Ureter (tissue), 1 donor: ENCODE data around the gene ZNF830. TPM values are rescaled to one million over a fixed set of nuclear protein-coding genes. Genes with fewer than 3 reads are reported as not detected.
"Not testable (repeated sequence)": the region's sequence is repeated elsewhere in the genome, so short reads cannot be mapped to it uniquely, and the experiment has no call there.

Source experiments
- DNase-seq: peaks from one replicate; pipeline ENCODE4 v3.0.0-alpha.2; 2020; ENCODE audit warnings: low spot score
- total RNA-seq: library from RNA; stranded (reverse); gene quantifications from one replicate; pipeline ENCODE4 v1.2.4, GENCODE V29; 2023
- donor health status: DM: yes; HTN: yes; CAD: no.

The ZNF830 gene, protein sequence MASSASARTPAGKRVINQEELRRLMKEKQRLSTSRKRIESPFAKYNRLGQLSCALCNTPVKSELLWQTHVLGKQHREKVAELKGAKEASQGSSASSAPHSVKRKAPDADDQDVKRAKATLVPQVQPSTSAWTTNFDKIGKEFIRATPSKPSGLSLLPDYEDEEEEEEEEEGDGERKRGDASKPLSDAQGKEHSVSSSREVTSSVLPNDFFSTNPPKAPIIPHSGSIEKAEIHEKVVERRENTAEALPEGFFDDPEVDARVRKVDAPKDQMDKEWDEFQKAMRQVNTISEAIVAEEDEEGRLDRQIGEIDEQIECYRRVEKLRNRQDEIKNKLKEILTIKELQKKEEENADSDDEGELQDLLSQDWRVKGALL
- 14.6 TPM for total RNA-seq

DNA sequence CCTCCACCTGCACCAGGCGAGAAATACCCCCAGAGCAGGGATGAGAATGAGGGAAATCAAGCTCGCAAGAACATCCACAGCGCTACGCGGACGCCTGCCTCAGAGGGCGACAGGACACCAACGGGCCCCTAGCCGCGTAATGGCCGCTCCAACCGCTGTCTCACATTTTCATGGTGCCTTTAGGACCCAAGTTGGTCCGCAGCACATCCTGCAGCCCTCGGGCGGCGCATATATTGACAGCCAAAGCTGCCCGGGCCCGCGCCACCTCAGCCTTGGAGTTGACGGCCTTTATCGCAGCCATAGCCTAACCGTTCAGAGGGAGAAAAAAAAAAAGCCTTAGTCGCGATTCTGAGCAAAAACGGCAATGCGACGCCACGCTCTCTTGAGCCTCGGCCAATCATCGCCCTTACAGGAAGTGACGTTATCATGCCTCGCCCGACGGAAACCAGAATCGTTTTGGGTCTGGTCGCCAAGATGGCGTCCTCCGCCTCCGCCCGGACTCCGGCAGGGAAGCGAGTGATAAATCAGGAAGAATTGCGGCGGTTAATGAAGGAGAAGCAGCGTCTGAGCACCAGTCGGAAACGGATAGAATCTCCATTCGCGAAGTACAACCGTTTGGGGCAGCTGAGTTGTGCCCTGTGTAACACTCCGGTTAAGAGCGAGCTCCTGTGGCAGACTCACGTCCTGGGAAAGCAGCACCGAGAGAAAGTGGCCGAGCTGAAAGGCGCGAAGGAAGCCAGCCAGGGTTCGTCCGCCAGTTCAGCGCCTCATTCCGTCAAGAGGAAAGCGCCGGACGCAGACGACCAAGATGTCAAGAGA is at the start of gene ZNF830, which contains the start of gene CCT6B:
TSS of gene ZNF830 (plus strand) at position 448 of the 819 bp plus-strand sequence. CDS start at position 475, 27 bp downstream.
TSS of gene CCT6B (minus strand) at position 368 of the 819 bp plus-strand sequence. CDS start at position 301, 67 bp downstream.
- peak; percentile 95 for DNase-seq

DNA sequence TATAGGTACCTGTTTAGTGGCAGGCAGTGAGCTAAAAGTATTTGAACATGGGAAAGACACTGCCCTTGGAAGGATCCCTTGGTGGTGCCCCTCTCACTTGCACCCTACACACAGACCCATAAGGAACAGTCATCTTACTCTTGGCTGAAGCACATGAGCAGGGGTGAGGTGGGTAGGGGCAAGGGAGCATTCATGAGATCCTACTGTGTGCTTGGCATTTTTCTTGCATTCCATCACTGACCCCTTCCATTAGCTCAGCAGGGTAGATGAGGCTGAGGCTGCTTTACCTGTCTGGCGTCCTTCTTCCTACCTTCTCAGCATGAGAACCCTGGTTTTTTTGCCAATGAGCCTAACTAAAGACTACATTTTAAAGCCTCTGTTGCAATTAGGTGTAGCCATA is 48.3 kb upstream of the ZNF830 start:
- DNase-seq: no peak

DNA sequence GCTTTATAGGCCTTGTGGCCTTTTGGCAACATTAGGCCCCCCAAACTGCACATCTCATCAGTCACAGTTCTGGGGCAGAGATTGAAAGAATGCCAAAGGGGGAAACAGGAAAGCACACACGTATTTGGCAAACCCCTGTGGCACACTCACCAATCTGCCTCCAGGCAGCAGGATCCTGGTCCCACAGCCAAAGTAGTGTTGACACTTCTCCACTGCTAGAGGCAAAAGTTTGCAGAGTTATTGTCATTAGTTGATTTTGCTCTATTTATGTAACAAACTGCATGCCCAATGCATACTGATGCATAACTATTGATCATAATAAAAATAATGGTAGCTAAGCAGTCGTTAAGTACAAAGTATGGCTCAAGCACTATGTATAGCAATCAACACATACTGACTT is 45.2 kb upstream of the ZNF830 start:
- DNase-seq: no peak

DNA sequence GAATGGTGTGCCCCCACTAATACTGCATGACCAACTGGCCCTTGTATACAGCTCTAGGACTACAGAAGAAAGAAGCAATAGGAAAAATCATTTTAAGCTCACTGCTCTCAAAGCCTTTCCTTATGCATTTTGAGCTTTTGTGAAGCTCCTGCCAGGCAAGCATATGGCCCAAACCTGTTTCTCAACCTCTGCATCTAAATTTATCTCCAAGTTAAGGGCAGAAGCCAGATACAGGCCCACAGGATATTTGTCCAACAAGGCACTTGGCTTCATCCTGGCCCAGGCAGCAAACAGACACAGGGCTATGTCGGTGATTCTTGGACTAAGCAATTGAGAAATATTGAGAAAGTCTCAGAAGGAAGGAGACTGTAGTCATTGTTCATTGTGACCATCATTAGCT is 44.0 kb upstream of the ZNF830 start:
- DNase-seq: no peak

DNA sequence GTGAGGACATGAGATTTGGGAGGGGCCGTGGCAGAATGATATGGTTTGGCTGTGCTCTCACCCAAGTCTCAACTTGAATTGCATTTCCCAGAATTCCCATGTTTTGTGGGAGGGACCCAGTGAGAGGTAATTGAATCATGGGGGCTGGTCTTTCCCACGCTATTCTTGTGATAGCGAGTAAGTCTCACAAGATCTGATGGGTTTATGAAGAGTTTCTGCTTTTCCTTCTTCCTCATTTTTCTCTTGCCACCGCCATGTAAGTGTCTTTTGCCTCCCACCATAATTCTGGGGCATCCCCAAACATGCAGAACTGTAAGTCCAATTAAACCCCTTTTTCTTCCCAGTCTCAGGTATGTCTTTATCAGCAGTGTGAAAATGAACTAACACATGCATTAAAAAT is 40.7 kb upstream of the ZNF830 start:
- DNase-seq: no peak

DNA sequence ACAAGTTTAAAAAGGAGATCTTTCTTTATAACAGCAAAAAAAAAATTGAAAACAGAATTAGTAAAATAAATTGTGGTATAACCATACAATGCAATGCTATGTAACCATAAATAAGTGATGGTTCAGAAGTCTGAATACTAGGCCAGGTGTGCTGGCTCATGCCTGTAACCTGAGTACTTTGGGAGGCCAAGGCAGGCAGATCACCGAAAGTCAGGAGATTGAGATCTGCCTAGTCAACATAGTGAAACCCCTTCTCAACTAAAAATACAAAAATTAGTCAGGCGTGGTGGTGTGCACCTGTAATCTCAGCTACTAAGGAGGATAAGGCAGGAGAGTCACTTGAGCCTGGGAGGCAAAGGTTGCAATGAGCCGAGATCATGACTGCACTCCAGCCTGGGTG is 34.7 kb upstream of the ZNF830 start:
- DNase-seq: no peak

DNA sequence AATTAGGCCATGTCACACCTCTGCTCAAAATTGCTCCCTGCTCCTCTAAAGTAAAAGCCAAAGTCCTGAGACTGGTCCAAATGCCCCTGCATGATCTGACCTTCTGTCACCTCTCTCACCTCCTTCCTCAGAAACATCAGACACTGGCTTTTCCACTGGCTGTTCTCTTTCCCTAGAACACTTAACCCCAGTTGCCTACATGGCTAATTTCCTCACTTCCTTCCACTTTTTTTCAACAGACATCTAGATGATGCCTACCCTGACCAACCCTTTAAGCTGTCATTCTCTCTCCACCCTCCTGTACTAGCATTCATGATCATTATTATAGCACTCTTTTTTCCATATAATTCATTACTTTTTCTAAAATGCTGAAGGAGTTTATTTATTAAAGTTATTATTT is 31.1 kb upstream of the ZNF830 start:
- DNase-seq: no peak

DNA sequence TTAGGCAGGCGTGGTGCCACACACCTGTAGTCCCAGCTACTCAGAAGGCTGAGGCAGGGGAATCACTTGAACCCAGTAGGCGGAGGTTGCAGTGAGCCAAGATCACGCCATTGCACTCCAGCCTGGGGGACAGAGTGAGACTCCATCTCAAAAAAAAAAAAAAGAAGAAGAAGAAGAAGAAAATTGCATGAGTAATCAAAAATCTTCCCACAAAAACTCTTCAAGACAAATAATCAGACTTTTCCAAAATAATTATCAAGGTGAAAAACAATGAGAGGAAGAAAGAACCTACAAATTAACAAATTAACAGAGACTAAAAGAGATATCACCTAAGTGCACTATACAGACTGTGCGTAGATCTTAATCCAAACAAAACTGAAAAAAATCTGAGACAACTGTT is 10.6 kb upstream of the ZNF830 start:
- DNase-seq: not testable (repeated sequence)

DNA sequence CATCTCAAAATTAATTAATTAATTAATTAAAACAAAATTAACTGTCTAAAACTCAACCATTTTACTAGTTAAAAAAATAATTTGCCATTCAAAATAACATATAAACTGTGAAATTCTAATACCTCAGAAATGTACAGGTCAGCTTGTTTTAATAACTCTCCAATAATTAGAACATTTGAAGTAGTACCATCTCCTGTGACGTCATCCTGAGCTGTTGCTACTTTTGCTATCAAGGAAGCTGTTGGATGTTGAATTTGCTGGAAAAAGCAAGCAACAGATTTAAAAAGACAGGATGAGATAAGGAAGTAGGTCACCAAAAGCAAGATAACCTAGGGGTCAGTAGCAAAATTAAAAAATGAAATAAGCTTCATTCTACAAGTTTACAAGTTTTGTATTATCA is 2.9 kb upstream of the ZNF830 start:
- DNase-seq: no peak

DNA sequence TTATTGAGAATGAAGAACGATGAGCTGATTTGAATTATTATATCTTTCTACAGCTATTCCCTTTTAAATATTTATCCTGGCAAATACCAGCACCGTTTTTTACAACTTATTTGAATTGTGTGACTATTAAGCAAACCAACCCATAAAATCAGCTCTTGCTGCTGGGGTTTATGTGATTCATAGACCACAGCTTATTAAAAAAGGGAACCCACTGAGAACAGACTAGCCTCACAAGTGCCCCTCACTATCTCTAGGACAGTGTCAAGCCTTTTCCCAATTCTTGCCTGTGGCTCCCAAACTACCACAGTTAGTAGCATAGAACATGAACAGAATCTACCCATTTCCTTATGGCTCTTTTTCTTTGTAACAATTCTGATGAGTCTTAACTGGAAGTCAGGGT is 12.8 kb downstream of the ZNF830 start:
- no peak for DNase-seq

DNA sequence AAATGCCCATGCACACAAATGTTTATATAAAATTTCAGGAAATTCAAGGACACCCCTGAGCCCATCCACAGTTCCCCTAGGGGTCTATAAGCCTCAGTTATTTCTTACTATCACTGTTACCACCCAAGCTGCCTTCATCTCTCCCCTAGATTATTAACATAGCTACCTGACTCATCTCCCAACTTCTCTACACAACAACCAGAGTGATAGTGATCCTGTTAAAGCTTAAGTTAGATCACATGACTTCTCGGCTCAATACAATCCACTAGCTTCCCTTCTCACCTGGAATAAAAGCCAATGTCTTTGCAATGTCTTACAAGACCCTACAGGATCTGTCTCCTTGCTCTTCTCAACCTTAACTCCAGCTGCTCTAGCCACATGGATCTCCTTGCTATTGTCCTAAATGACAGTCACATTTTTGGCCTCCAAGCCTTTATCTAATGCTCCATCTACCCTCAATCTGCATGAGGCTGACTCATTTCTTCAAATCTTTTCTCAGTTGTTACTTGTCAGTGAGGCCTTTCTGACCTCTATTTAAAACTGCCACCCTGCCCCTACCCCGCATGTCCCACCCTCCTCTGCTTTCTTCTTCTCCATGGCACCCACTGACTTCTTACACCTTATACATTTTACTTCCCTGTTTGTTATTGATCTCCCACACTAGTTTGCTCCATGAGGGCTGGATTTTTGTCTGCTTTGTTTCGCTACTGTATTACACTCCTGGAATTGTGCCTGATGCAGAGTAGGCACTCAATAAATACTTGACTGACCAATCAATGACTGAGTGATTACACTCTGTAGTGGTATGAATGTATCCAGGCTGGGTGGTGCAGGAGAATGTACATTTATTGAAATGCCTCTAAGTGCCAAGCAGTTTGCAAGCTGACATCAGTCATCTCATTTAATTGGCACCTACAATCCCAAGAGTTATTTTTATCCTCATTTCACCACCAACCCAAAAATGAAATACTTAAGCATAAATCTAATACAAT is 13.8 kb downstream of the ZNF830 start:
- no peak for DNase-seq

DNA sequence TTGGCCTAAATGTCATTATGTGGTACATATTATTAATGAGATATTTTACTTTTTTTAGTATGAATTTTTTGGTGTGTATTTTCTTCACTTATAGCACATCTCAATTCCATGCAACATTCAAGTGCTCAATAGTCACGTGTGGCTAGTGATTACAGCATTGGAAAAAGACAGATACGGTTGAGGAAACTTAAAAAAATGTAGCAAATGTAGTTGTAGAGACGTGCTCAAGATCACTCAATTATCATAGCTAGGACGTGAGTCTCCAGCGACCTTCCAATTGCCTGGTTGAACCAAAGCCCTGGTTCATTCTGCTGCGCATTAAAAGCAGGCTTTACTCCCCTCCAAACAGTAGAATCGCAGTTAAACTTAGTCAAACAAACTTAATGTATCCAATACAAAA is 17.8 kb downstream of the ZNF830 start:
- no peak for DNase-seq

DNA sequence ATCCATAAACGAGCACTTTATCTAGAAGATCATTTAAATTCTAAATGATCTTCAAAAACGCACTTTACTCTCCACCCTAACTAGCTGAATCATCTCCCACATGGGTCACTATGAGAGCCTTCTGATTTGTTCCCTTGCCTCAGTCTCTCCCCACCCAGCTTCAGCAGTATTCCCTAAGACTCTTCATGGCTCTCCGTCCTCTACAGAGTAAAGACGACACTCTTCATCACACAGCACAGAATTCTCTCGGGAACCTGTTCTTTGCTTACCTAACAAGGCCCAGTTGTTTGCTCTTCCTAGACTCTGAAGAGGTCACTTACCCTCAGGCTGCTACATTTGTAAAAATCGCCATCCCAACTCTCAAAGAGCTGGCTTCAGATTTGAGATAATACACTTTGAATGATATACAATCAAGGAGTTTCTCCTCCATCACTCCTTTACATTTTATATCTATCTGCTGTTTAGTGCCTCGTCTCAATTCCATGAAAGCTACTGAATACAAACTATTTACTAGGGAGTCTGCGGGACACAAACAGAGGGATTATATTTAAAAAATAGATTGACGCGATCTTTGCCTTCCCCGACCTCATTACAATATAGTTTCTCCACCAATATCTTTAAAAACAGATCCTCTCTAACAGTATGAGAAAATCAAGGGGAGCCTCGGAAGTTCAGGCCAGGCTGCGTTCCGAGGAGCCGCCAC is 18.5 kb downstream of the ZNF830 start:
- DNase-seq: no peak

DNA sequence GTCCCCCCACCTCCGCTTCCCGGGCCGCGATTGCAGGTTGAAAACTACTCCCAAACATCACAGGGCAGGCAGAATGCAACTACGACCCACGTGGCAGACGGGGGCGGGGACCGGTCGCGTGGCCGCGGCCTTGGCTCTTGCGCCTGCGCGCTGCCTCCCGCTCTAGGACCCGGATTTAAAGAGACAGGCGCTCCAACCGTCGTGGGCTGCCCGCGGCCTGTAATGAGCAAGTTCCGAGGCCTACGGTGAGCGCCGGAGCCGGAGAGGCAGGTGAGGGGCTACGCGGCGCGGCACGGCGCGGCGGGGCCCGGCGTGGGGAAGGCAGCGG is 19.0 kb downstream of the ZNF830 start, which contains the start of gene LIG3:
TSS of gene LIG3 (plus strand) at position 160 of the 328 bp plus-strand sequence. CDS start 2,494 bp downstream, outside the sequence.
- peak; percentile 96 for DNase-seq

DNA sequence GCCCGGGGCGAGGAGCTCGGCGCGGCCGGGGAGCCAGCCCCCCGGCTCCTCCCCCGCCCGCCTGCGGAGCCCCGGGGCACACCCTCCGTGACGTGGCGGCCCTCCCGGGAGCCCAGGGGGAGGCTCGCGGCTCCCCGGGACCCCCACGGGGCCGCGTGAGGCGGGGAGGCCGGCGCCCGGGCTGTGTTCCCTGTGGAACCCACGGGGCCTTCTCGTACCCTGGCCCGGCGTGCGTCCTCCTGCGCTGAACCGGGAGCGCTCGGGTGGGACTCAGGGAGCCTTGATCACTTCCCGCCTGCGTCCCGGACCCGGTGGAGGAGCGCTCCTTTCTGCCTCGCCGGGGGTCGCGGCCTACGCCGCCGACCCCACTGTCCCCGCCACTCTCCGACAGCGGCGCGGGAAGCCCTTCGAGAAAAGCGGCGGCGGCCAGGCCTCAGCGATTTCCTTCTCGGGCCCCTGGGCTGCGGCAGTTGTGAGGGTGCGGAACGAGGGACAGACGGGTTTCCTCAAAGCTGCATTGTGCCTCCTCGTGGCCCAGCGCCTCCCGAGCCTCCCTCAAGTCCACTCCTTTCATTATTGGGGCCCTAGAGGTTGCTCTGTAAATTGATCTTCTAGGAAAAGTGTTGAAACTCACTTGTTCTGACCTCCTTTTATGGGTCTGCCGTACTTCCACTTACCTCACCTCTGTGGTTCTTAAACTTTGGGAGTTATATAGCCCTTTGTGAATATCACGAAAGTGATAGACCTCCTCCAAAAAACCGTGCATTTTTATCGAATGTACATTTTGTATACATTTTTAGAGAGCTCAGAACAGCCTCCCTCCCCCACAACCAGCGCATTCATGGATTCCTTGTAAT is 19.6 kb downstream of the ZNF830 start:
- DNase-seq: peak; percentile 72

DNA sequence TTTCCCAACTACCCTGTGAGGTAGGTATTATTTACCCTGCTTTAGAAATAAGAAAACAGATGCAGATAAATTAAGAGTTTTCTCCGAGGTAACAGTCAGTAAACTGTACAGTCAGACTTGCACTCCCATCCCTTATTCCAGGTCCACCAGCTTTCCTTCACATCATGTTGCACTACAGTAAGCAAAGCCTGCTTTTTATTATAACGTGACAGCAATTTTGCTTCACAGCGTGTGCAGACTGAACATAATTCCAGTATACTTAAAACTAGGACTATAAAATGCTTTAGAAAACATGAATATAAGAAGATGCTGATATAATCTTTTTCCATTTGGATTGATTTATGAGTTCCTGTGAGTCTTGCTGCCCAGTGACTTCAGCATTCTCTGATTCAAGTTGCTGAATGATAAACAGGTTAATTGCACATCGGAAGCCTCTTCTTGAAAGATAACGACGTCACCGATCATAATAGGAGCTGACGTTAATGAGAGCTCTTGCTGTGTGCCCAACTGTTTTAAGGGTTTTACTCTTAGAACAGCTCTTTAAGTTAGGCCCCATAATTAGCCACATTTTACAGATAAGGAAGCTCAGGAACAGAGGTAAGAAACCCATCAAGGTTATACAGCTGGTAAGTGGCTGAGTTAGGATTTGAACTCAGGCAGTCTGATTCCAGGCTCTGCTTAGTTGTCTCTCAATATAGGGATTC is 20.4 kb downstream of the ZNF830 start:
- no peak for DNase-seq

DNA sequence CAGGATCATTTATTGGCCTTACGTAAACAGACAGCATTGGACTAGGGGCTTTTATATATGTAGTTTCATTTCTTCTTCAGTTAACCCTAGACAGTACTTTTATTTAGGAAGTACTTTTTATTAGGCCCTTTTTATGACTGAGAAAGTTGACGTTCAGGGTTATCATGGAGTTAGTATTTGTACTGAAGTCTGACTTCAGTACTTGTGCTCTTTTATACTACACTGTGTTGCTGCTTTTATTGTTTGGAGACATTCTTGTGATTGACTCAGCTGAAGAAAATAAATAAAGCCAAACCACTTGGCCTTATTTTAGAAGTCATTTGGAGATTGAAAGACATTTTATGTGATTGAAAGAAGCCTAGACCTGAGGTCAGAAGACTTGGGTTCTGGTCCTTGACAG is 25.9 kb downstream of the ZNF830 start:
- DNase-seq: no peak

DNA sequence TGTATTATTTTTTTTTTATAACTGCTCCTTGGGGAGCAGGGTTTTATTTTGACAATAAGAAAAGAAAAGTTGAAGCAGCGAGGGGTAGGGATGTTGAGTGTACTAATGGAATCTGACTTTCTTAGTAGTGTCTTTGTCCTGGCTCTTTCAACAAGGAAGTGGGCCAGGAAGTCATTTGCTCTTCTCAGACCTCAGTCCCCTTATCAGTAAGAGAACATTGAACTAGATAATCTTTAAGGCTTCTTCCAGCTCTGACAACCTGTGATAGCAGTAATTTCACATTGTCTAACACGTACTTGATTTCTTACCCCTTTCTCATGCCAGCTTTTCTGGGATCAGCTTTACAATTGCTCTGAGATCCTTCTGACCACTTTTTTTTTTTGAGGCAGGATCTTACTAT is 27.3 kb downstream of the ZNF830 start:
- no peak for DNase-seq

DNA sequence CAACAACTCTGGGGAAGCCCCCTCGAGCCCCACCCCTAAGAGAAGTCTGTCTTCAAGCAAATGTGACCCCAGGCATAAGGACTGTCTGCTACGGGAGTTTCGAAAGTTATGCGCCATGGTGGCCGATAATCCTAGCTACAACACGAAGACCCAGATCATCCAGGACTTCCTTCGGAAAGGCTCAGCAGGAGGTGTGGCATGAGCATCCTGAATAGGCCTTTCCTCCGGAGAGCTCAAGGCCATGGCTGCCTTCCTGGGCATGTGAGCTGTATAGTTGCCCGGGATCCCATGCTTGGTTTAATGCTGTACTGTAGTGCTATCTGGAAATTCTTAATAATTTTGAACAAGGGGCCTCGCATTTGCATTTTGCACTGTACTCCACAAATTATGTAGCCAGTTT is 28.1 kb downstream of the ZNF830 start:
- DNase-seq: no peak
